Measurements from ENCODE around the gene INPP5F. TPM values are rescaled to one million over a fixed set of nuclear protein-coding genes. Genes with fewer than 3 reads are reported as not detected.

INPP5F gene
- total and polyA plus RNA-seq, 9 of the 15 experiments (the other 6 are each of a cell fraction or from before 2014, with no cell fraction given): 1.6 to 7.3 (median 6.0) TPM

- FAIRE-seq (no peak), DNase-seq (ENCODE audit: extremely low read depth in 1 of 4, low spot score in 3 of 4) (no peak), ATAC-seq (no peak)
- no peak for TF ChIP-seq GTF2F1 (IDR thresholded peaks at IDR 0.05; ENCODE audit: low read depth, low read length)
- TF ChIP-seq ZBTB7A (IDR thresholded peaks at IDR 0.05; ENCODE audit: borderline replicate concordance, control insufficient read depth, low read depth, low read length): no peak
- no peak for TF ChIP-seq SMARCB1 (IDR thresholded peaks at IDR 0.05; ENCODE audit: insufficient read length, low read depth)
- POLR2A ChIA-PET: interaction anchor here (0.8 kb wide), 1 partner anchor 14 kb away, joined by 3 read pairs; the partner anchor contains the start of gene INPP5F
- H3K9me3 ChIP-seq (replicated peaks; ENCODE audit: control insufficient read depth, insufficient read depth, low read depth, low read length): no peaks in the 10 kb centered on the region
- no peak overlapping the region for H3K27ac ChIP-seq (ENCODE audit: extremely low read depth, low read depth, low read length)
- no peak overlapping the region for H3K4me3 ChIP-seq
- no peak overlapping the region for H3K4me2 ChIP-seq (ENCODE audit: insufficient read depth, low read length)
- H3K9ac ChIP-seq (ENCODE audit: insufficient read depth in 1 of 2, low read depth in 2 of 2, low read length in 2 of 2): no peak overlapping the region
- H3K27me3 ChIP-seq (ENCODE audit: control insufficient read depth in 2 of 2, insufficient read depth in 2 of 2, low read length in 2 of 2): no peaks in the 10 kb centered on the region
- no peaks in the 10 kb centered on the region for H3K9me1 ChIP-seq (ENCODE audit: control insufficient read depth, insufficient read depth, low read length)
- H4K20me1 ChIP-seq (replicated peaks; ENCODE audit: control insufficient read depth, insufficient read depth, low read length): no peaks in the 10 kb centered on the region
- intact Hi-C loops (cut with micrococcal nuclease) (no loop called here), in situ Hi-C loops (cut with MboI) (no loop called here)
- no peak overlapping the region for H2AFZ ChIP-seq (ENCODE audit: low read depth, low read length)
- BruUV-seq (replicated peaks): no TSS peak
- WGBS (ENCODE audit: insufficient coverage, low coverage, missing lambda C conversion rate): 65% methylated on average over 3 of the region's 3 CpGs
- H3K36me3 ChIP-seq (ENCODE audit: control insufficient read depth, insufficient read depth, low read length): no peaks in the 10 kb centered on the region
- no peaks in the 10 kb centered on the region for H3K79me2 ChIP-seq (ENCODE audit: control insufficient read depth, insufficient read depth, low read length)
- CTCF ChIA-PET (ENCODE audit: low intra/inter-chr PET ratio): no interaction called here
- peaks cover 0 to 11% of the 10 kb centered on the region in 2 experiments; a peak in 3 of 5 replicates for H3K4me1 ChIP-seq (replicated peaks in 1 of 2; ENCODE audit: control insufficient read depth in 2 of 2, insufficient read depth in 2 of 2, low read length in 2 of 2)
Measured at GRCh38 chr10:119740096-119740495, 14.2 kb downstream of the INPP5F start.

- ATAC-seq (no peak), DNase-seq (ENCODE audit: extremely low read depth in 1 of 4, low spot score in 3 of 4) (no peak), FAIRE-seq (no peak)
- H3K27me3 ChIP-seq (ENCODE audit: control insufficient read depth in 2 of 2, insufficient read depth in 2 of 2, low read length in 2 of 2): no peaks in the 10 kb centered on the region
- POLR2A ChIA-PET: interaction anchor here (0.6 to 2.4 kb wide), 3 partner anchors 8 to 149 kb away, joined by 3 to 7 read pairs (median 3); partner anchors contain the start of gene SEC23IP
- H3K27ac ChIP-seq (ENCODE audit: extremely low read depth, low read depth, low read length): no peak overlapping the region
- in situ Hi-C loops (cut with MboI) (no loop called here), intact Hi-C loops (cut with micrococcal nuclease) (no loop called here)
- H3K9ac ChIP-seq (ENCODE audit: insufficient read depth in 1 of 2, low read depth in 2 of 2, low read length in 2 of 2): no peak overlapping the region
- H3K36me3 ChIP-seq (ENCODE audit: control insufficient read depth, insufficient read depth, low read length): no peaks in the 10 kb centered on the region
- no peak overlapping the region for H3K4me3 ChIP-seq
- no peak overlapping the region for H3K4me2 ChIP-seq (ENCODE audit: insufficient read depth, low read length)
- peaks cover 0 to 9% of the 10 kb centered on the region in 2 experiments; a peak in 3 of 5 replicates for H3K4me1 ChIP-seq (replicated peaks in 1 of 2; ENCODE audit: control insufficient read depth in 2 of 2, insufficient read depth in 2 of 2, low read length in 2 of 2)
- 40% methylated on average over 7 of the region's 8 CpGs for WGBS (ENCODE audit: insufficient coverage, low coverage, missing lambda C conversion rate)
- H3K9me3 ChIP-seq (replicated peaks; ENCODE audit: control insufficient read depth, insufficient read depth, low read depth, low read length): no peaks in the 10 kb centered on the region
- H2AFZ ChIP-seq (ENCODE audit: low read depth, low read length): no peak overlapping the region
- no peaks in the 10 kb centered on the region for H3K79me2 ChIP-seq (ENCODE audit: control insufficient read depth, insufficient read depth, low read length)
- no peaks in the 10 kb centered on the region for H4K20me1 ChIP-seq (replicated peaks; ENCODE audit: control insufficient read depth, insufficient read depth, low read length)
- no peaks in the 10 kb centered on the region for H3K9me1 ChIP-seq (ENCODE audit: control insufficient read depth, insufficient read depth, low read length)
- BruUV-seq (replicated peaks): no TSS peak
- TF ChIP-seq RBM14 (IDR thresholded peaks at IDR 0.05; ENCODE audit: borderline replicate concordance, insufficient read depth, low read depth, low read length) (no peak), ZNF584 (CRISPR knock-in tag; IDR thresholded peaks at IDR 0.05; ENCODE audit: low read depth) (no peak), HDAC1 (IDR thresholded peaks at IDR 0.05) (no peak), KDM1A (IDR thresholded peaks at IDR 0.05) (peak in 1 of 2 experiments; percentile 46; a peak in 2 of 4 replicates), KAT8 (IDR thresholded peaks at IDR 0.05; ENCODE audit: low read depth) (no peak), CAMTA2 (CRISPR knock-in tag; conservative IDR thresholded peaks at IDR 0.05) (no peak), PBX2 (CRISPR knock-in tag; IDR thresholded peaks at IDR 0.05; ENCODE audit: low read depth) (no peak), PBX2 (tag; conservative IDR thresholded peaks at IDR 0.05; ENCODE audit: low read depth) (peak; percentile 56; the same call in 1 of the 2 replicates), MEIS2 (IDR thresholded peaks at IDR 0.05; ENCODE audit: partially characterized antibody) (peak; percentile 21), ZNF444 (CRISPR knock-in tag; IDR thresholded peaks at IDR 0.05) (no peak), ZZZ3 (IDR thresholded peaks at IDR 0.05) (no peak)
- CTCF ChIA-PET (ENCODE audit: low intra/inter-chr PET ratio): no interaction called here
Measured at GRCh38 chr10:119742947-119743648, 17.2 kb downstream of the INPP5F start.

All from K562 (cell line).